BE2C (cell line): Measurements from ENCODE around the gene ARHGAP5.

Source experiments
- DNase-seq: peaks from one replicate; pipeline ENCODE4 v3.0.0-alpha.2; 2020
- H3K27me3 ChIP-seq: fragments of 250-450 bp; sonication (Bioruptor Pico); 2 replicates; pipeline ENCODE4 v1.5.1; 2020; ENCODE audit warnings: mild to moderate bottlenecking
- H3K36me3 ChIP-seq: fragments of 250-450 bp; sonication (Bioruptor Pico); 2 replicates; pipeline ENCODE4 v1.5.1; 2020; ENCODE audit warnings: mild to moderate bottlenecking
- H3K4me1 ChIP-seq: fragments of 250-450 bp; sonication (Bioruptor Pico); 2 replicates; pipeline ENCODE4 v1.5.1; 2020
- H3K4me3 ChIP-seq: 2 replicates; pipeline ENCODE4 v1.5.1; 2011; ENCODE audit warnings: low read depth, low read length
- H3K9me3 ChIP-seq: fragments of 250-450 bp; sonication (Bioruptor Pico); 2 replicates; pipeline ENCODE4 v1.5.1; 2020
- CTCF ChIP-seq: IDR thresholded peaks from 2 replicates; pipeline ENCODE4 v1.5.1; 2012; ENCODE audit warnings: mild to moderate bottlenecking, low read depth, low read length

Gene ARHGAP5

DNA sequence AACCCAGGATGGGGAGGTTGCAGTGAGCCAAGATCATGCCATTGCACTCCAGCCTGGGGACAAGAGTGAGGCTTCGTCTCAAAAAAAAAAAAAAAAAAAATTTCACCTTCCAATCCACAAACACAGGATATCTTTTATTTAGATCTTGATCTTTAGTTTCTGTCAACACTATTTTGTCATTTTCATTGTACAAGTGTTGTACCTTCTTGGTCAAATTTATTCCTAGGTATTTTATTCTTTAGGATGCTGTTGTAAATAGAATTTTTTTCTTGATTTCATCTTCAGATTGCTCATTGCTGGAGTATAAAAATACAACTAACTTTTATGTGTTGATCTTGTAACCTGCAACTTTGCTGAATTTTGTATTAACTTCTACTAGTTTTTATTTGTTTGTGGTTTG, 60.8 kb downstream of the ARHGAP5 start:
- H3K36me3 ChIP-seq = peaks cover 11% of the 10 kb centered on the region
- H3K4me1 ChIP-seq = no peaks in the 10 kb centered on the region
- TF ChIP-seq CTCF = no peak
- H3K4me3 ChIP-seq = no peak overlapping the region
- H3K9me3 ChIP-seq = no peaks in the 10 kb centered on the region
- no peaks in the 10 kb centered on the region for H3K27me3 ChIP-seq
- DNase-seq = no peak

DNA sequence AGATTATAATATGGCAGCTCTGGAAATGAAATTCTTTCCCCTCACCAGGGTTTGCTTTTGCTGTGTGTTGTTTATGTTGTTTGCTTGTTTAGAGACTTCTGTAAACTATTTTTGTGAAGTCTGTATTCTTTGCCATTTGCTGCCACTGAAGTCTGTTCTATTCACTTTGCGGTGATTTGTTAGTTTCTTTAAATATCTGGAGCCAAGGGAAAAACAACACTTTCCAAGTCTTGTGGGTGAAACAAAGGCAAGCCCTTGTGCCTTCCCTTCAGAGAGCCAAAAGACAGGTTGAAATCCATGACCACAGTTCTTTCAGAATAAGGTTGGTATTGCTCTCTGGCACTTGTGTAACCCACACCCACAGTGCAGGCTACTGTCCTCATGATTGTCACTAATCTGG, 65.2 kb downstream of the ARHGAP5 start:
- Histone ChIP-seq H3K27me3 (no peaks in the 10 kb centered on the region), H3K4me3 (no peak overlapping the region), H3K36me3 (peaks cover 16% of the 10 kb centered on the region), H3K9me3 (no peaks in the 10 kb centered on the region), H3K4me1 (no peaks in the 10 kb centered on the region)
- no peak for TF ChIP-seq CTCF
- no peak for DNase-seq

DNA sequence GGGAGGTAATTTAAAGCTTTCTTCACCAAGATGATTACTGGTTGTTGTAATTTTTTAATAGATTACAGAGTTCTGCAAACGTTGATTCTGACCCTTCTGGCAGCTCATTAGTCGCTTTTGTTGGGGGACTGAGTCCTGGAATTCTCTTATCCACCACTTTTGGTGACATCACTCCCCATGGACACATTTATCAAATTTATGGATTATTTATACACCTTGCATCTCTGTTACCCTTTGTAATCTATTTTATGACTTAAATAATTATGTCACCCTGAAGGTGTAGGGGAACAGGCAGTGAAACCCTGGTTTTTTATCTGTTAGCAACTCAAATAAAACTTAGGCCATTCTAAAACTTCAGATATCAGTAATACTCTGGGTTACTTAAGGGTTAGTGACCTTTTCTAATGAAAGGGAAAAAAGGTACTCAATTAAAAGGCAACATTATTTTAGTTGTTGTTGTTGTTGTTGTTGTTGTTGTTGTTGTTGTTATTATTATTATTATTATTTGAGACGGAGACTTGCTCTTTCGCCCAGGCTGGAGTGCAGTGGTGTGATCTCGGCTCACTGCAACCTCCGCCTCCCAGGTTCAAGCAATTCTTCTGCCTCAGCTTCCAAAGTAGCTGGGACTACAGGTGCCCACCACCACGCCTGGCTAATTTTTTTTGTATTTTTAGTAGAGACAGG, 65.8 kb downstream of the ARHGAP5 start:
- no peak for DNase-seq
- Histone ChIP-seq H3K4me3 (no peak overlapping the region), H3K36me3 (peaks cover 20% of the 10 kb centered on the region), H3K27me3 (no peaks in the 10 kb centered on the region), H3K4me1 (no peaks in the 10 kb centered on the region), H3K9me3 (no peaks in the 10 kb centered on the region)
- no peak for TF ChIP-seq CTCF

GRCh38 chr14:32150392-32150791, 73.3 kb downstream of the ARHGAP5 start:
- TF ChIP-seq CTCF = no peak
- Histone ChIP-seq H3K36me3 (peaks cover 50% of the 10 kb centered on the region), H3K4me1 (no peaks in the 10 kb centered on the region), H3K4me3 (no peak overlapping the region), H3K27me3 (no peaks in the 10 kb centered on the region), H3K9me3 (no peaks in the 10 kb centered on the region)
- no peak for DNase-seq

GRCh38 chr14:32166029-32166428, 88.9 kb downstream of the ARHGAP5 start:
- H3K36me3 ChIP-seq = no peaks in the 10 kb centered on the region
- H3K9me3 ChIP-seq = 0 out of 2 replicates have a peak, but pooled peaks cover 2% of the 10 kb centered on the region
- no peak for DNase-seq
- H3K4me3 ChIP-seq = no peak overlapping the region
- no peaks in the 10 kb centered on the region for H3K4me1 ChIP-seq
- TF ChIP-seq CTCF = no peak
- no peaks in the 10 kb centered on the region for H3K27me3 ChIP-seq

GRCh38 chr14:32166924-32167323, 89.8 kb downstream of the ARHGAP5 start:
- Histone ChIP-seq H3K4me3 (no peak overlapping the region), H3K4me1 (no peaks in the 10 kb centered on the region), H3K9me3 (0 out of 2 replicates have a peak, but pooled peaks cover 2% of the 10 kb centered on the region), H3K36me3 (no peaks in the 10 kb centered on the region), H3K27me3 (no peaks in the 10 kb centered on the region)
- DNase-seq = no peak
- no peak for TF ChIP-seq CTCF
